K562 (cell line): ENCODE results near the gene FSHR. TPM values are rescaled to one million over a fixed set of nuclear protein-coding genes. Genes with fewer than 3 reads are reported as not detected.

Source experiments
- ATAC-seq: fragments of 200-7000 bp; cut with Tn5 transposase; 3 replicates; pipeline ENCODE4 v1.9.1; 2020; ENCODE audit warnings: moderate library complexity
- BruUV-seq: library from RNA; stranded (reverse); fragments of 400-500 nt; replicated peaks from 2 replicates; lab custom pipeline; 2021; lab: Mats Ljungman, UMichigan
- CTCF ChIA-PET: fragments of 300-600 bp; formaldehyde crosslinking; extraction: SDS; loops from one replicate; lab custom pipeline; 2021; ENCODE audit warnings: low intra/inter-chr PET ratio; lab: Yijun Ruan, JAX
- POLR2A ChIA-PET: fragments of 300-600, 350-650 bp; sonication (Branson Sonifier 250); formaldehyde crosslinking; extraction: SDS; loops from one replicate; lab custom pipeline; 2021; ENCODE audit warnings: antibody characterized with exemption, inconsistent platforms; lab: Yijun Ruan, JAX
- DNase-seq, 4 experiments: peaks; one replicate each; pipeline versions ENCODE4 v3.0.0 to v3.0.0-alpha.2; 2011 to 2018; ENCODE audit warnings: low spot score in 3 of 4, mixed read lengths in 3 of 4; ENCODE audit errors: extremely low read depth in 1 of 4
- FAIRE-seq: peaks from 2 replicates; lab custom pipeline; 2011; peaks lifted over from hg19 to GRCh38; lab: Jason Lieb, UNC
- H2AFZ ChIP-seq: 2 replicates; pipeline ENCODE4 v1.6.0; 2011; ENCODE audit warnings: low read depth, low read length, control low read depth, inconsistent platforms
- H3K27ac ChIP-seq: fragments of 200-600 bp; 3 replicates; pipeline ENCODE4 v1.8.0; 2011; ENCODE audit warnings: low read depth, mild to moderate bottlenecking, control low read depth, inconsistent platforms, low read length, moderate library complexity, mixed read lengths; ENCODE audit errors: extremely low read depth
- H3K27me3 ChIP-seq, 2 experiments: fragments of 300-600 bp in 1 of 2; 2 replicates in 1 of 2; 3 replicates in 1 of 2; pipeline versions ENCODE4 v1.6.0 to v1.8.0; 2011; ENCODE audit warnings: inconsistent platforms in 2 of 2, low read length in 2 of 2, mild to moderate bottlenecking in 1 of 2, mixed read lengths in 1 of 2, moderate library complexity in 1 of 2; ENCODE audit not compliant: control insufficient read depth in 2 of 2, insufficient read depth in 2 of 2
- H3K36me3 ChIP-seq: fragments of 300-600 bp; 3 replicates; pipeline ENCODE4 v1.8.0; 2011; ENCODE audit warnings: mild to moderate bottlenecking, low read length, inconsistent platforms; ENCODE audit not compliant: control insufficient read depth, insufficient read depth
- H3K4me1 ChIP-seq, 2 experiments: fragments of 200-600 bp in 1 of 2; replicated peaks in 1 of 2; 2 replicates in 1 of 2; 3 replicates in 1 of 2; pipeline versions ENCODE4 v1.5.1 to v1.8.0; 2011; ENCODE audit warnings: inconsistent platforms in 2 of 2, low read length in 2 of 2, mild to moderate bottlenecking in 1 of 2, mixed read lengths in 1 of 2, moderate library complexity in 1 of 2; ENCODE audit not compliant: control insufficient read depth in 2 of 2, insufficient read depth in 2 of 2
- H3K4me2 ChIP-seq: 2 replicates; pipeline ENCODE4 v1.6.1; 2011; ENCODE audit warnings: low read length, control low read depth, inconsistent platforms, mixed read lengths; ENCODE audit not compliant: insufficient read depth
- H3K4me3 ChIP-seq: fragments of 200-600 bp; sonication (generic), shearing (Covaris generic); 2 replicates; pipeline ENCODE4 v1.5.1; 2016; ENCODE audit warnings: control low read depth, inconsistent platforms
- H3K79me2 ChIP-seq: fragments of 200-600 bp; 3 replicates; pipeline ENCODE4 v1.8.0; 2011; ENCODE audit warnings: low read length, inconsistent platforms; ENCODE audit not compliant: control insufficient read depth, insufficient read depth
- H3K9ac ChIP-seq, 2 experiments: 2 replicates each; pipeline versions ENCODE4 v1.6.0 to v1.6.1; 2011; ENCODE audit warnings: low read depth in 2 of 2, low read length in 2 of 2, control low read depth in 1 of 2, inconsistent platforms in 1 of 2, mild to moderate bottlenecking in 1 of 2, mixed read lengths in 1 of 2; ENCODE audit not compliant: insufficient read depth in 1 of 2
- H3K9me1 ChIP-seq: one replicate; pipeline ENCODE4 v1.6.0; 2011; ENCODE audit warnings: inconsistent platforms, mild to moderate bottlenecking, low read length, moderate library complexity; ENCODE audit not compliant: control insufficient read depth, insufficient read depth
- H3K9me3 ChIP-seq: replicated peaks from 2 replicates; pipeline ENCODE4 v1.5.1; 2011; ENCODE audit warnings: low read depth, low read length, inconsistent platforms; ENCODE audit not compliant: control insufficient read depth, insufficient read depth
- H4K20me1 ChIP-seq: replicated peaks from 2 replicates; pipeline ENCODE4 v1.6.1; 2011; ENCODE audit warnings: low read length, inconsistent platforms, mixed read lengths; ENCODE audit not compliant: control insufficient read depth, insufficient read depth
- ARID3A ChIP-seq: IDR thresholded peaks from 2 replicates; pipeline ENCODE4 v1.6.1; 2012; ENCODE audit warnings: low read depth, low read length, improper control_type of control experiment, borderline replicate concordance
- SPI1 ChIP-seq: IDR thresholded peaks from 2 replicates; pipeline ENCODE4 v1.6.1; 2011; ENCODE audit warnings: low read depth, low read length, control low read depth, borderline replicate concordance
- WGBS: fragments of 100-300 bp; shearing (Covaris generic); methylation state at CpG from one replicate; pipeline ENCODE4 v1.1.6; 2016; ENCODE audit warnings: low coverage, mixed read lengths; ENCODE audit not compliant: insufficient coverage; ENCODE audit errors: missing lambda C conversion rate; 5-methylcytosine and 5-hydroxymethylcytosine counted together
- in situ Hi-C: fragments of 300-500 bp; cut with MboI; formaldehyde crosslinking; loops from 4 replicates; pipeline ENCODE4 v1.15.0; 2018; ENCODE audit warnings: inconsistent platforms, mixed read lengths
- intact Hi-C: fragments of 100-400 bp; cut with micrococcal nuclease; formaldehyde crosslinking; loops from 2 replicates; pipeline ENCODE4 v1.14.2; 2022
- polyA plus RNA-seq, 8 experiments: library from polyadenylated mRNA; depleted of rRNA in 4 of 8; stranded (reverse) in 5 of 8; unstranded in 3 of 8; fragments of >200 nt; fragmentation: Nextera tagmentation in 2 of 8; fragmentation: Illumina TruSeq in 1 of 8; extraction: Ambion mirVana in 2 of 8; extraction: Trizol in 1 of 8; gene quantifications; 2 replicates each; pipeline versions ENCODE4 v1.2.1 to v1.2.3, GENCODE V29; 2011 to 2014; ENCODE audit warnings: inconsistent platforms in 1 of 8, missing spikeins in 1 of 8
- total RNA-seq, 7 experiments: library from RNA; depleted of rRNA in 6 of 7; stranded (reverse); fragments of >200 nt in 6 of 7; fragmentation: Illumina TruSeq in 2 of 7; extraction: Trizol in 2 of 7; gene quantifications; 2 replicates each; pipeline versions ENCODE4 v1.2.1 to v1.2.3, GENCODE V29; 2011 to 2021; ENCODE audit warnings: low replicate concordance in 1 of 7

Gene FSHR
- total and polyA plus RNA-seq, 9 of the 15 experiments (the other 6 are each of a cell fraction or from before 2014, with no cell fraction given): not detected

DNA sequence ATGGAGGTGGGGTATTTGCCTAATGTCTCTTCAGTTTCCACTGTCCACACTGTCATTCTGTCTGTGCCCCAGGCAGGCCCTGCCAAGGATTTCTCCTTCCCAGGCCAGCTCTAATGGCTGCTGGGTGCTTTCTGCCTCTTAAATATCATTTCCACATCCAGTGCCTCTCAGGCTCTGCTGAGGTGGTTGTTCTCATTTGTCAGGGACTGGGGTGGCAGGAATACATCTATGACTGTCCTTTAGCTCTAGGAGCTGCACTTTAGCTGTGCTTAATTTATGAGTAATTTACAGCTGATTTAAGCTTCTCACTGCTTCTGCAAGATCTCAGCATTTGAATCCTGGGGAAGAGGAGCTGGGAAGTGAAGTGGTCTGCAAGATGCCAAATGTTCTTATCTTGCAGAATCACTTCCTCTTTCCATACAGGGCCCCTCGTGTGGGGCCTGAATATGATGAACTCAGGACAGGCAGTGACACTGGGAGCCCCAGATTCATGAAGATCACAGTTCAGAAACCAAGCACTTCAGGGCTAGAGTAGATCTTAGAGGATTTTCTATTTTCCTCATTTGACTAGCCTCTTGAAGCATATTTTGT is 150.2 kb downstream of the FSHR start:
- CTCF ChIA-PET: no interaction called here
- intact Hi-C loops: no loop called here

More for the DNA sequence above, 150.2 kb downstream of the FSHR start:
- in situ Hi-C loops: no loop called here
- no peak for DNase-seq
- Histone ChIP-seq H4K20me1 (no peaks in the 10 kb centered on the region), H3K27me3 (no peaks in the 10 kb centered on the region), H3K4me1 (no peaks in the 10 kb centered on the region), H3K4me3 (no peak overlapping the region), H3K9me1 (no peaks in the 10 kb centered on the region), H3K27ac (no peak overlapping the region), H3K36me3 (no peaks in the 10 kb centered on the region), H3K9me3 (no peaks in the 10 kb centered on the region), H2AFZ (no peak overlapping the region), H3K79me2 (no peaks in the 10 kb centered on the region), H3K9ac (no peak overlapping the region), H3K4me2 (no peak overlapping the region)
- TF ChIP-seq SPI1 (peak; percentile 29; the same call in 1 of the 2 replicates), ARID3A (no peak)
- POLR2A ChIA-PET: no interaction called here
- 0% methylated on average over 1 of the region's 1 CpG for WGBS
- FAIRE-seq: no peak
- ATAC-seq: no peak
- BruUV-seq: no TSS peak
